Measurements from ENCODE around the gene IGFLR1. TPM values are rescaled to one million over a fixed set of nuclear protein-coding genes. Genes with fewer than 3 reads are reported as not detected.

IGFLR1 gene
- total and polyA plus RNA-seq, 9 of the 15 experiments (the other 6 are each of a cell fraction or from before 2014, with no cell fraction given), result 1.0 to 14.3 (median 4.6) TPM

- H3K27ac ChIP-seq (ENCODE audit: extremely low read depth, low read depth, low read length), result no peak overlapping the region; the same call in 2 of the 3 replicates
- FAIRE-seq (no peak), ATAC-seq (no peak), DNase-seq (ENCODE audit: extremely low read depth in 1 of 4, low spot score in 3 of 4) (no peak)
- in situ Hi-C loops (cut with MboI) (no loop called here), intact Hi-C loops (cut with micrococcal nuclease) (loop anchor here (10.0 kb wide), 1 partner anchor 99 kb away; the partner anchor contains the start of genes COX6B1 and ETV2)
- H3K4me1 ChIP-seq (replicated peaks in 1 of 2; ENCODE audit: control insufficient read depth in 2 of 2, insufficient read depth in 2 of 2, low read length in 2 of 2), result peaks cover 29 to 59% of the 10 kb centered on the region in 2 experiments; a peak in 4 of 5 replicates
- H3K79me2 ChIP-seq (ENCODE audit: control insufficient read depth, insufficient read depth, low read length), result peaks cover 12% of the 10 kb centered on the region
- BruUV-seq (replicated peaks), result no TSS peak
- H3K4me2 ChIP-seq (ENCODE audit: insufficient read depth, low read length), result peak overlapping the region; percentile 95
- ChIA-PET CTCF (ENCODE audit: low intra/inter-chr PET ratio) (no interaction called here), POLR2A (interaction anchor here (0.6 to 1.9 kb wide), 5 partner anchors 7 to 76 kb away, joined by 3 to 12 read pairs (median 4); no protein-coding TSS in a partner anchor)
- H3K36me3 ChIP-seq (ENCODE audit: control insufficient read depth, insufficient read depth, low read length), result peaks cover 24% of the 10 kb centered on the region; the same call in 1 of the 3 replicates
- H3K27me3 ChIP-seq (ENCODE audit: control insufficient read depth in 2 of 2, insufficient read depth in 2 of 2, low read length in 2 of 2), result no peaks in the 10 kb centered on the region
- no peak overlapping the region for H2AFZ ChIP-seq (ENCODE audit: low read depth, low read length)
- no peaks in the 10 kb centered on the region for H3K9me3 ChIP-seq (replicated peaks; ENCODE audit: control insufficient read depth, insufficient read depth, low read depth, low read length)
- TF ChIP-seq, protein P1, sequence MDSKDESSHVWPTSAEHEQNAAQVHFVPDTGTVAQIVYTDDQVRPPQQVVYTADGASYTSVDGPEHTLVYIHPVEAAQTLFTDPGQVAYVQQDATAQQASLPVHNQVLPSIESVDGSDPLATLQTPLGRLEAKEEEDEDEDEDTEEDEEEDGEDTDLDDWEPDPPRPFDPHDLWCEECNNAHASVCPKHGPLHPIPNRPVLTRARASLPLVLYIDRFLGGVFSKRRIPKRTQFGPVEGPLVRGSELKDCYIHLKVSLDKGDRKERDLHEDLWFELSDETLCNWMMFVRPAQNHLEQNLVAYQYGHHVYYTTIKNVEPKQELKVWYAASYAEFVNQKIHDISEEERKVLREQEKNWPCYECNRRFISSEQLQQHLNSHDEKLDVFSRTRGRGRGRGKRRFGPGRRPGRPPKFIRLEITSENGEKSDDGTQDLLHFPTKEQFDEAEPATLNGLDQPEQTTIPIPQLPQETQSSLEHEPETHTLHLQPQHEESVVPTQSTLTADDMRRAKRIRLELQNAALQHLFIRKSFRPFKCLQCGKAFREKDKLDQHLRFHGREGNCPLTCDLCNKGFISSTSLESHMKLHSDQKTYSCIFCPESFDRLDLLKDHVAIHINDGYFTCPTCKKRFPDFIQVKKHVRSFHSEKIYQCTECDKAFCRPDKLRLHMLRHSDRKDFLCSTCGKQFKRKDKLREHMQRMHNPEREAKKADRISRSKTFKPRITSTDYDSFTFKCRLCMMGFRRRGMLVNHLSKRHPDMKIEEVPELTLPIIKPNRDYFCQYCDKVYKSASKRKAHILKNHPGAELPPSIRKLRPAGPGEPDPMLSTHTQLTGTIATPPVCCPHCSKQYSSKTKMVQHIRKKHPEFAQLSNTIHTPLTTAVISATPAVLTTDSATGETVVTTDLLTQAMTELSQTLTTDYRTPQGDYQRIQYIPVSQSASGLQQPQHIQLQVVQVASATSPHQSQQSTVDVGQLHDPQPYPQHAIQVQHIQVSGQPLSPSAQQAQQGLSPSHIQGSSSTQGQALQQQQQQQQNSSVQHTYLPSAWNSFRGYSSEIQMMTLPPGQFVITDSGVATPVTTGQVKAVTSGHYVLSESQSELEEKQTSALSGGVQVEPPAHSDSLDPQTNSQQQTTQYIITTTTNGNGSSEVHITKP (IDR thresholded peaks at IDR 0.05; ENCODE audit: partially characterized antibody), result no peak
- TF ChIP-seq SUPT5H (IDR thresholded peaks at IDR 0.05) (no peak), ZNF224 (CRISPR knock-in tag; IDR thresholded peaks at IDR 0.05) (no peak), ZNF282 (CRISPR knock-in tag; IDR thresholded peaks at IDR 0.05) (no peak), ZNF707 (CRISPR knock-in tag; conservative IDR thresholded peaks at IDR 0.05) (no peak), CHD2 (IDR thresholded peaks at IDR 0.05; ENCODE audit: low read depth, low read length) (no peak), CBFB (CRISPR knock-in tag; IDR thresholded peaks at IDR 0.05) (no peak)
- TF ChIP-seq, protein P2, sequence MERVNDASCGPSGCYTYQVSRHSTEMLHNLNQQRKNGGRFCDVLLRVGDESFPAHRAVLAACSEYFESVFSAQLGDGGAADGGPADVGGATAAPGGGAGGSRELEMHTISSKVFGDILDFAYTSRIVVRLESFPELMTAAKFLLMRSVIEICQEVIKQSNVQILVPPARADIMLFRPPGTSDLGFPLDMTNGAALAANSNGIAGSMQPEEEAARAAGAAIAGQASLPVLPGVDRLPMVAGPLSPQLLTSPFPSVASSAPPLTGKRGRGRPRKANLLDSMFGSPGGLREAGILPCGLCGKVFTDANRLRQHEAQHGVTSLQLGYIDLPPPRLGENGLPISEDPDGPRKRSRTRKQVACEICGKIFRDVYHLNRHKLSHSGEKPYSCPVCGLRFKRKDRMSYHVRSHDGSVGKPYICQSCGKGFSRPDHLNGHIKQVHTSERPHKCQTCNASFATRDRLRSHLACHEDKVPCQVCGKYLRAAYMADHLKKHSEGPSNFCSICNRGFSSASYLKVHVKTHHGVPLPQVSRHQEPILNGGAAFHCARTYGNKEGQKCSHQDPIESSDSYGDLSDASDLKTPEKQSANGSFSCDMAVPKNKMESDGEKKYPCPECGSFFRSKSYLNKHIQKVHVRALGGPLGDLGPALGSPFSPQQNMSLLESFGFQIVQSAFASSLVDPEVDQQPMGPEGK (CRISPR knock-in tag; IDR thresholded peaks at IDR 0.05; ENCODE audit: borderline replicate concordance), result no peak
- TF ChIP-seq, protein P3, sequence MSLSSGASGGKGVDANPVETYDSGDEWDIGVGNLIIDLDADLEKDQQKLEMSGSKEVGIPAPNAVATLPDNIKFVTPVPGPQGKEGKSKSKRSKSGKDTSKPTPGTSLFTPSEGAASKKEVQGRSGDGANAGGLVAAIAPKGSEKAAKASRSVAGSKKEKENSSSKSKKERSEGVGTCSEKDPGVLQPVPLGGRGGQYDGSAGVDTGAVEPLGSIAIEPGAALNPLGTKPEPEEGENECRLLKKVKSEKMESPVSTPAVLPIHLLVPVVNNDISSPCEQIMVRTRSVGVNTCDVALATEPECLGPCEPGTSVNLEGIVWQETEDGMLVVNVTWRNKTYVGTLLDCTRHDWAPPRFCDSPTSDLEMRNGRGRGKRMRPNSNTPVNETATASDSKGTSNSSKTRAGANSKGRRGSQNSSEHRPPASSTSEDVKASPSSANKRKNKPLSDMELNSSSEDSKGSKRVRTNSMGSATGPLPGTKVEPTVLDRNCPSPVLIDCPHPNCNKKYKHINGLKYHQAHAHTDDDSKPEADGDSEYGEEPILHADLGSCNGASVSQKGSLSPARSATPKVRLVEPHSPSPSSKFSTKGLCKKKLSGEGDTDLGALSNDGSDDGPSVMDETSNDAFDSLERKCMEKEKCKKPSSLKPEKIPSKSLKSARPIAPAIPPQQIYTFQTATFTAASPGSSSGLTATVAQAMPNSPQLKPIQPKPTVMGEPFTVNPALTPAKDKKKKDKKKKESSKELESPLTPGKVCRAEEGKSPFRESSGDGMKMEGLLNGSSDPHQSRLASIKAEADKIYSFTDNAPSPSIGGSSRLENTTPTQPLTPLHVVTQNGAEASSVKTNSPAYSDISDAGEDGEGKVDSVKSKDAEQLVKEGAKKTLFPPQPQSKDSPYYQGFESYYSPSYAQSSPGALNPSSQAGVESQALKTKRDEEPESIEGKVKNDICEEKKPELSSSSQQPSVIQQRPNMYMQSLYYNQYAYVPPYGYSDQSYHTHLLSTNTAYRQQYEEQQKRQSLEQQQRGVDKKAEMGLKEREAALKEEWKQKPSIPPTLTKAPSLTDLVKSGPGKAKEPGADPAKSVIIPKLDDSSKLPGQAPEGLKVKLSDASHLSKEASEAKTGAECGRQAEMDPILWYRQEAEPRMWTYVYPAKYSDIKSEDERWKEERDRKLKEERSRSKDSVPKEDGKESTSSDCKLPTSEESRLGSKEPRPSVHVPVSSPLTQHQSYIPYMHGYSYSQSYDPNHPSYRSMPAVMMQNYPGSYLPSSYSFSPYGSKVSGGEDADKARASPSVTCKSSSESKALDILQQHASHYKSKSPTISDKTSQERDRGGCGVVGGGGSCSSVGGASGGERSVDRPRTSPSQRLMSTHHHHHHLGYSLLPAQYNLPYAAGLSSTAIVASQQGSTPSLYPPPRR (CRISPR knock-in tag; IDR thresholded peaks at IDR 0.05; ENCODE audit: borderline replicate concordance), result no peak
- peak overlapping the region in 1 of 2 experiments; percentile 92; a peak in 1 of 4 replicates for H3K9ac ChIP-seq (ENCODE audit: insufficient read depth in 1 of 2, low read depth in 2 of 2, low read length in 2 of 2)
- H3K9me1 ChIP-seq (ENCODE audit: control insufficient read depth, insufficient read depth, low read length), result no peaks in the 10 kb centered on the region
- H4K20me1 ChIP-seq (replicated peaks; ENCODE audit: control insufficient read depth, insufficient read depth, low read length), result no peaks in the 10 kb centered on the region
- peak overlapping the region; percentile 92 for H3K4me3 ChIP-seq
- WGBS (ENCODE audit: insufficient coverage, low coverage, missing lambda C conversion rate), result 74% methylated on average over 15 of the region's 19 CpGs
These were observed 1.6 kb upstream of the IGFLR1 start for GRCh38 chr19:35743640-35744429.
